ENCODE measurements around the gene TMBIM6.

GRCh38 chr12:49792181-49792970 is 51.0 kb downstream of the TMBIM6 start:
- TF ChIP-seq CTCF (IDR thresholded peaks at IDR 0.05; ENCODE audit: insufficient read depth, low read depth, low read length) (no peak), EZH2 (IDR thresholded peaks at IDR 0.05; ENCODE audit: insufficient read depth, low read length) (no peak)
